Sigmoid colon (tissue), 4 donors: Measurements from ENCODE around the gene C1orf94.

Experiments used
- CTCF ChIP-seq, 4 experiments: fragments of 450-650 bp in 3 of 4; fragments of 200-600 bp in 1 of 4; IDR thresholded peaks; one replicate each; pipeline ENCODE4 v1.5.1; 2016 to 2019; ENCODE audit warnings: antibody characterized with exemption in 4 of 4, mild to moderate bottlenecking in 3 of 4, moderate library complexity in 2 of 4
- EP300 ChIP-seq, 4 donors: sonication (generic); formaldehyde crosslinking; IDR thresholded peaks; one replicate each; pipeline ENCODE4 v1.6.1; 2017; ENCODE audit warnings: antibody characterized with exemption in 4 of 4
- POLR2A ChIP-seq, 2 donors: fragments of 450-650 bp; IDR thresholded peaks; one replicate each; pipeline ENCODE4 v1.6.1; 2016; ENCODE audit warnings: antibody characterized with exemption in 2 of 2, mild to moderate bottlenecking in 2 of 2, moderate library complexity in 2 of 2
- POLR2AphosphoS5 ChIP-seq, 4 donors: sonication (generic); formaldehyde crosslinking; IDR thresholded peaks; one replicate each; pipeline ENCODE4 v1.6.1; 2017; ENCODE audit warnings: antibody characterized with exemption in 4 of 4

GRCh38 chr1:34190692-34191091 lies 14.0 kb downstream of the C1orf94 start:
- TF ChIP-seq EP300 (IDR thresholded peaks at IDR 0.05) (no peak), CTCF (IDR thresholded peaks at IDR 0.05) (no peak), POLR2A (IDR thresholded peaks at IDR 0.05) (no peak), POLR2AphosphoS5 (IDR thresholded peaks at IDR 0.05) (no peak)
